ENCODE measurements around the gene DNAH1.

DNAH1 gene

DNA sequence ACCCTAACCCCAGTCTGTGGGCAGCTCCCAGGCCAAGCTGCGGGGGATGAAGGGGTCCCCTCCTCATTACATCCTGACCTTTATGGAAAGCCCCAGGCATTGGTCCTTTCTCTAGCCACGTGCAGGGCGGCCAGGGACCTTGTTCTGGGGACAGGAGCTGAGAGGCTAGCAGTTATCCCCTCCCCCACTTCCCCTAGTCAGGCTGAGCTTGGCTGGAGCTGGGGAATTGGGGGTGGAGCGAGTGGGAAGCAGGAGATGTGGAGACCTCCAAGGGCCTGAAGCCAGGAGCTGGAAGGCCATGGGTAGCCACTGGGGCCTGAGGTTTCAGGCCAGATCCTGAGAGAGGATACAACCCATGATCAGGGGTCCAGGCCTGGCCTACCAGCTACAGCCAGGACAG, 45.8 kb downstream of the DNAH1 start:
- Histone ChIP-seq H3K4me1 (ENCODE audit: control insufficient read depth, insufficient read depth, low read length) (no peaks in the 10 kb centered on the region), H3K9me3 (ENCODE audit: control insufficient read depth in 2 of 2, low read length in 2 of 2) (no peaks in the 10 kb centered on the region), H3K27ac (ENCODE audit: low read length) (no peak overlapping the region), H3K4me3 (ENCODE audit: low read length in 2 of 2) (no peak overlapping the region), H3K27me3 (ENCODE audit: control insufficient read depth in 1 of 2, insufficient read depth in 2 of 2, low read length in 2 of 2) (no peaks in the 10 kb centered on the region), H3K36me3 (ENCODE audit: control insufficient read depth in 2 of 2, insufficient read depth in 2 of 2, low read length in 2 of 2) (peaks cover 0 to 11% of the 10 kb centered on the region in 2 donors), H3K9ac (ENCODE audit: low read length in 2 of 2) (no peak overlapping the region)

DNA sequence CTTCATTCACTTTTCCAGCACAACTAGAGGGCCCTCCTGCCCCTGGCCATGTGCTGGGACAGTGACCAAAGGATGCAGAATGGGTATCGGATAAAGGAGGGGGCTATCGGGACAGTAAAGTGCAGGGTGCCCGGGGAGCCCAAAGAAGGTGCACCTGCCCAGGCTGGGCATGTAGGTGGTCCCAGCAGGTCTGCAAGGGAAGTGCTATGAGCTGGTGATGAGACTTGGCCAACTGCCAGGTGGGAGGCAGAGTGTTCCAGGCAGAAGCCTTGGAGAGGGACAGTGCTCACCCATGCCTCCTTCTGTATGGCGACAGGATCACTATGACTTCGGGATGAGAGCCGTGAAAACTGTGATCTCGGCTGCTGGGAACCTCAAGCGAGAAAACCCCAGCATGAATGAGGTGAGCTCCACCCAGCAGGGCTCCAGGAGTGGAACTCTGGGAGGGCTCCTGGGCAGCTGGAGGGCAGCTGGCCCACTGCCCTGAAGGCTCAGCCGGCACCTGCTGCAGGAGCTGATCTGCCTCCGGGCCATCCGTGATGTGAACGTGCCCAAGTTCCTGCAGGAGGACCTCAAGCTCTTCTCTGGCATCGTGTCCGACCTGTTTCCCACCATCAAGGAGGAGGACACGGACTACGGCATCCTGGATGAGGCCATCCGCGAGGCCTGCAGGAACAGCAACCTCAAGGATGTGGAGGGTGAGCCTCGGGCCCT, 48.4 kb downstream of the DNAH1 start:
- Histone ChIP-seq H3K36me3 (ENCODE audit: control insufficient read depth in 2 of 2, insufficient read depth in 2 of 2, low read length in 2 of 2) (peaks cover 0 to 11% of the 10 kb centered on the region in 2 donors), H3K4me3 (ENCODE audit: low read length in 2 of 2) (no peak overlapping the region), H3K27ac (ENCODE audit: low read length) (no peak overlapping the region), H3K4me1 (ENCODE audit: control insufficient read depth, insufficient read depth, low read length) (peaks cover 3% of the 10 kb centered on the region), H3K27me3 (ENCODE audit: control insufficient read depth in 1 of 2, insufficient read depth in 2 of 2, low read length in 2 of 2) (no peaks in the 10 kb centered on the region), H3K9me3 (ENCODE audit: control insufficient read depth in 2 of 2, low read length in 2 of 2) (no peaks in the 10 kb centered on the region), H3K9ac (ENCODE audit: low read length in 2 of 2) (no peak overlapping the region)

DNA sequence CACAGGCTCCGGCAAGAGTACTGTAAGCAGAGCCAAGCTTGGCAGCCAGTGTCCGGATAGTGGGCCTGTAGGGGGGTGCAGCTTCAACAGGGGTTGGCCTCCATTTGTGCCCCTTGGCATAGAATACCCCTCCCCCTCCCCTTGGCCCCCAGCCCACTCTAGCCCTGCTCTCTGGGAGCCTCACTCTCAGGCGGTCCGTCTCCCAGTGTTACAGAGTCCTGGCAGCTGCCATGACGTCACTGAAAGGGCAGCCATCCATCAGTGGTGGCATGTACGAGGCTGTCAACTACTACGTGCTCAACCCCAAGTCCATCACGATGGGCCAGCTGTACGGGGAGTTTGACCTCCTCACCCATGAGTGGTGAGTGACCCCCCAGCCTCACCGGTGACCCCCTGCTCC, 50.4 kb downstream of the DNAH1 start:
- peaks cover 3% of the 10 kb centered on the region for H3K4me1 ChIP-seq (ENCODE audit: control insufficient read depth, insufficient read depth, low read length)
- no peak overlapping the region for H3K9ac ChIP-seq (ENCODE audit: low read length in 2 of 2)
- H3K36me3 ChIP-seq (ENCODE audit: control insufficient read depth in 2 of 2, insufficient read depth in 2 of 2, low read length in 2 of 2), result peaks cover 0 to 11% of the 10 kb centered on the region in 2 donors
- H3K9me3 ChIP-seq (ENCODE audit: control insufficient read depth in 2 of 2, low read length in 2 of 2), result no peaks in the 10 kb centered on the region
- no peaks in the 10 kb centered on the region for H3K27me3 ChIP-seq (ENCODE audit: control insufficient read depth in 1 of 2, insufficient read depth in 2 of 2, low read length in 2 of 2)
- H3K27ac ChIP-seq (ENCODE audit: low read length), result no peak overlapping the region
- no peak overlapping the region for H3K4me3 ChIP-seq (ENCODE audit: low read length in 2 of 2)

DNA sequence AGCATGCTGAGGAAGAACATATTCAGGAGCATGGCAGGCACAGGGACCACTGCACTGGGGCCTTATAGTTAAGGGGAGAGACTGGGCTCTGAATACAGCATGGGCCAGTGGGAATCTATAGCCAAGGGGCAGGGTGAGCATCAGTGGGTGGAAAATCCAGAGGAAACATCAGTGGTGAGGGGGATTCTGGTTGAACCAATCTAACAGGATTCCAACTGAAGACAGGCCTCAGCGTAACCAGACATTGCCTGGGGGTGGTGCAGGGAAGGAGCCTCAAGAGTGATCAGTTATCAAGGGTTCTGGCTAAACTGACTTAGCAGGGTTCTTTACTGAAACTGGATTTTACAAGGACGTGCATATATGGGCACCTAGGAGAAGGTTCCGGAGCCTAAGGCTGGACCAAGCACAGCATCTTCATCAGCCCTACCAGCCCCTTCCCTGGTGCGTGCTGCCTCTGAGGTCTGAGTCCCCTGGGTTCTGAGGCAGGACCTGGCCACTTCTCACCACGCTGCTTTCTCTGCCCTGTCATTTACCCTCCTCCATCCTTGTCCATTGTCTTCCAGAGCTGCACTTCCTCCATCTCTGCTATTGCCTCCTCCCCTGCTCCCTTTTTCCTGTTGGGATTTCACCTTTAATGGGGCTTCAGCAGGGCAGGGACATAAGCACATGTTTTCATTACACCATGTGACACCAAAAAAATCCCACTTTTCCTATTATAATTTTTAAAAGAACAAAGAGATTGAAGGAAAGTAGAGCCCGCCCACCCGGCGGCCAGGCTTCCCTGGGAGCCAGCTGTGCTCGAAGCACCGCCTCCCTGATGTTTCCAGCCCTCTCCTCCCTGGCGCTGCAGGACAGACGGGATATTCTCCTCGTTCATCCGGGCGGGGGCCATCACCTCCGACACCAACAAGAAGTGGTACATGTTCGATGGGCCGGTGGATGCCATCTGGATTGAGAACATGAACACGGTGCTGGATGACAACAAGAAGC, 52.1 kb downstream of the DNAH1 start:
- Histone ChIP-seq H3K27me3 (ENCODE audit: control insufficient read depth in 1 of 2, insufficient read depth in 2 of 2, low read length in 2 of 2) (peaks cover 0 to 4% of the 10 kb centered on the region in 2 donors), H3K4me1 (ENCODE audit: control insufficient read depth, insufficient read depth, low read length) (peaks cover 3% of the 10 kb centered on the region), H3K36me3 (ENCODE audit: control insufficient read depth in 2 of 2, insufficient read depth in 2 of 2, low read length in 2 of 2) (peaks cover 0 to 4% of the 10 kb centered on the region in 2 donors), H3K27ac (ENCODE audit: low read length) (no peak overlapping the region), H3K9me3 (ENCODE audit: control insufficient read depth in 2 of 2, low read length in 2 of 2) (no peaks in the 10 kb centered on the region), H3K4me3 (ENCODE audit: low read length in 2 of 2) (no peak overlapping the region), H3K9ac (ENCODE audit: low read length in 2 of 2) (no peak overlapping the region)

DNA sequence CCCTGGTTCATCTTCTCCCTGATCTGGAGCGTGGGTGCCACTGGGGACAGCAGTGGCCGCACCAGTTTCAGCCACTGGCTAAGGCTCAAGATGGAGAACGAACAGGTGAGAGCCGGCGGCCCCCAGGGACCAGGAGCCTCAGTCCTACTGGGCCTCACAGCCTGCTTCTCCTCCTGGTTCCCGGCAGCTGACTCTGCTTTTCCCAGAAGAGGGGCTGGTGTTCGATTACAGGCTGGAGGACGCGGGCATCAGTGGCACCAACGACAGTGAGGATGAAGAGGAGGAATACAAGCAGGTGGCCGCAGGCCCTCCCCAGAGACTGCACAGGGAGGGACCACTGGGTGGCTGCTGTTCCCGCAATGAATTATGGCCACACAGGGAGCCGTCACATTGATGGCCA, 54.4 kb downstream of the DNAH1 start:
- H3K27ac ChIP-seq (ENCODE audit: low read length), result no peak overlapping the region
- H3K36me3 ChIP-seq (ENCODE audit: control insufficient read depth in 2 of 2, insufficient read depth in 2 of 2, low read length in 2 of 2), result peaks cover 0 to 4% of the 10 kb centered on the region in 2 donors
- no peak overlapping the region for H3K4me3 ChIP-seq (ENCODE audit: low read length in 2 of 2)
- peaks cover 3% of the 10 kb centered on the region for H3K4me1 ChIP-seq (ENCODE audit: control insufficient read depth, insufficient read depth, low read length)
- no peak overlapping the region for H3K9ac ChIP-seq (ENCODE audit: low read length in 2 of 2)
- no peaks in the 10 kb centered on the region for H3K9me3 ChIP-seq (ENCODE audit: control insufficient read depth in 2 of 2, low read length in 2 of 2)
- H3K27me3 ChIP-seq (ENCODE audit: control insufficient read depth in 1 of 2, insufficient read depth in 2 of 2, low read length in 2 of 2), result peaks cover 0 to 4% of the 10 kb centered on the region in 2 donors

DNA sequence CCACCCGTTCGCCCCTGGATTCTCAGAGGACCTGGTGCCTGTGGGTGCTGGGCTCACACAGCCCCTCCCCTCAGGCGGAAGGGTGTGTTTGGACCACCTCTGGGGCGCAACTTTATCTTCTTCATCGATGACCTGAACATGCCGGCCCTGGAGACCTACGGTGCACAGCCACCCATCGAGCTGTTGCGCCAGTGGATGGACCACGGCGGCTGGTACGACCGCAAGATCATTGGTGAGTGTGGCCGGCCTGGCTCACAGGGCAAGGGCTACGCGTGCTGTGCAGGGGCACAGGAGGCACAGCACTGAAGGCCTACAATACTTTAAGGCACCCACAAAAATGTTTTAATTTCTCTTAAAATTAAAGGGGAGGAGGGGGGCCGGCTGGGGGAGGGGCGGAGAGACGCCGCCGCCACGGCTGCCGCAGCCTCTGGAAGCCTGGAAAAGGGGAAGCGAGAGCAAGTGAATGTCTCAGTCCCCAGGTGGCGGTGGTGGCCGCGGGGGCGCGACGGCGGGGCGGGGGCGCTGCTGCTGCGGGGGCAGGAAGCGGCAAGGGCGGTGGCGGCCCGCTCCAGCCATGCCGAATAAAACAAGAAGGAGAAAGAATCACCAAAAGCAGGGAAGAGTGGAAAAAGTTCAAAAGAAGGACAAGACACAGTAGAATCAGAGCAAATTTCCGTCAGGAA, 56.8 kb downstream of the DNAH1 start:
- H3K27ac ChIP-seq (ENCODE audit: low read length), result no peak overlapping the region
- no peaks in the 10 kb centered on the region for H3K9me3 ChIP-seq (ENCODE audit: control insufficient read depth in 2 of 2, low read length in 2 of 2)
- H3K27me3 ChIP-seq (ENCODE audit: control insufficient read depth in 1 of 2, insufficient read depth in 2 of 2, low read length in 2 of 2), result peaks cover 0 to 4% of the 10 kb centered on the region in 2 donors
- no peak overlapping the region for H3K9ac ChIP-seq (ENCODE audit: low read length in 2 of 2)
- no peak overlapping the region for H3K4me3 ChIP-seq (ENCODE audit: low read length in 2 of 2)
- peaks cover 3% of the 10 kb centered on the region for H3K4me1 ChIP-seq (ENCODE audit: control insufficient read depth, insufficient read depth, low read length)
- peaks cover 0 to 4% of the 10 kb centered on the region in 2 donors for H3K36me3 ChIP-seq (ENCODE audit: control insufficient read depth in 2 of 2, insufficient read depth in 2 of 2, low read length in 2 of 2)

DNA sequence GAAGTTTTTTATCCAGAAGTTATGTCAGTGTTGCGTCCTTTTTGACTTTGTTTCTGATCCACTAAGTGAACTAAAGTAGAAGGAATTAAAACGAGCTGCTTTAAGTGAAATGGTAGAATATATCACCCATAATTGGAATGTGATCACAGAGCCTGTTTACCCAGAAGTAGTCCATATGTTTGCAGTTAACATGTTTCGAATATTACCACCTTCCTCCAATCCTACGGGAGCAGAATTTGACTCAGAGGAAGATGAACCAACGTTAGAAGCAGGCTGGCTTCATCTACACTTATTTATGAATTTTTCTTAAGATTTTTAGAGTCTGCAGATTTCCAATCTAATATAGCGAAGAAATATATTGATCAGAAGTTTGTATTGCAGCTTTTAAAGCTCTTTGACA, 57.6 kb downstream of the DNAH1 start:
- Histone ChIP-seq H3K9ac (ENCODE audit: low read length in 2 of 2) (no peak overlapping the region), H3K36me3 (ENCODE audit: control insufficient read depth in 2 of 2, insufficient read depth in 2 of 2, low read length in 2 of 2) (peaks cover 0 to 4% of the 10 kb centered on the region in 2 donors), H3K4me3 (ENCODE audit: low read length in 2 of 2) (no peak overlapping the region), H3K27ac (ENCODE audit: low read length) (no peak overlapping the region), H3K4me1 (ENCODE audit: control insufficient read depth, insufficient read depth, low read length) (peaks cover 1% of the 10 kb centered on the region), H3K9me3 (ENCODE audit: control insufficient read depth in 2 of 2, low read length in 2 of 2) (no peaks in the 10 kb centered on the region), H3K27me3 (ENCODE audit: control insufficient read depth in 1 of 2, insufficient read depth in 2 of 2, low read length in 2 of 2) (peaks cover 0 to 4% of the 10 kb centered on the region in 2 donors)

DNA sequence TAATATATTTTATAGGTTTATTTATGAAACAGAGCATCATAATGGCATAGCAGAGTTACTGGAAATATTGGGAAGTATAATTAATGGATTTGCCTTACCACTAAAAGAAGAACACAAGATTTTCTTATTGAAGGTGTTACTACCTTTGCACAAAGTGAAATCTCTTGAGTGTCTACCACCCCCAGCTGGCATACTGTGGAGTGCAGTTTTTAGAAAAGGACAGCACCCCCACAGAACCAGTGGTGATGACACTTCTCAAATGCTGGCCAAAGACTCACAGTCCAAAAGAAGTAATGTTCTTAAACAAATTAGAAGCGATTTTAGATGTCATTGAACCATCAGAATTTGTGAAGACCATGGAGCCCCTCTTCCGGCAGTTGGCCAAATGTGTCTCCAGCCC, 58.1 kb downstream of the DNAH1 start:
- Histone ChIP-seq H3K9me3 (ENCODE audit: control insufficient read depth in 2 of 2, low read length in 2 of 2) (no peaks in the 10 kb centered on the region), H3K4me1 (ENCODE audit: control insufficient read depth, insufficient read depth, low read length) (no peaks in the 10 kb centered on the region), H3K4me3 (ENCODE audit: low read length in 2 of 2) (no peak overlapping the region), H3K27me3 (ENCODE audit: control insufficient read depth in 1 of 2, insufficient read depth in 2 of 2, low read length in 2 of 2) (peaks cover 0 to 4% of the 10 kb centered on the region in 2 donors), H3K27ac (ENCODE audit: low read length) (no peak overlapping the region), H3K36me3 (ENCODE audit: control insufficient read depth in 2 of 2, insufficient read depth in 2 of 2, low read length in 2 of 2) (peaks cover 0 to 4% of the 10 kb centered on the region in 2 donors), H3K9ac (ENCODE audit: low read length in 2 of 2) (no peak overlapping the region)

DNA sequence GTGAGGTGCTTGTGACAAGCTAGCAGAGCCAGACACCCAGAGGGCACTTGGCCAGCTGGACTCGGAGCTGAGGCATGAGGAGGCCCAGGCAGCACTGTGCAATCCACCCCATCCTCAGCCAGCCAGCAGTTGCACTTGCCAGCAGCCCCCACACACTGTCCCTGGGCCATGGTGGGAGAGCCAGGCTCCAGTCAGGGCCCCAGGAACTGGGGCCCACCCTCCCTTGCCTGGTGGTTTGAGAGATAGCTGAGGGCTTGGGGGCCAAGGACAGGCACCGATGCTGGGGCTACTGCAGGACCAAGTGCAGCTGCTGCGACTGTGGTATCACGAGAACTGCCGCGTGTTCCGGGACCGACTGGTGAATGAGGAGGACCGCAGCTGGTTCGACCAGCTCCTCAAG, 63.5 kb downstream of the DNAH1 start:
- Histone ChIP-seq H3K27ac (ENCODE audit: low read length) (no peak overlapping the region), H3K9ac (ENCODE audit: low read length in 2 of 2) (no peak overlapping the region)

DNA sequence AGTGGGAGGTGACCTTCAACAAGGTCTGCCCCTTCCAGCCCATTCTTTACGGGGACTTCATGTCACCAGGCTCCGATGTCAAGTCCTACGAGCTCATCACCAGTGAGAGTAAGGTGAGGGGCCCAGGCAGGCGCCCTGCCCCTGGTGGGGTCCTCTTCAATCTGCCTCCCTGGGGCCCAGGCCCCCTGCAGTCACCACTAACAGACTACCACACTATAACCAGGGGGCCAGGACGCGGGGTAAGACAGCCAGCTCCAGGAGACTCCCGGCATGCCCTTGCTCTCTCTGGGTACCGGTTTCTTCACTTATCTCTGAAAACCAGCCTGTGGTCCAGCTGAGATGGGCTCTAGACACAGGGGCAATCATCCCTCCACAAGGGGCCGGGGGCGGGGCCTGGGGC, 63.9 kb downstream of the DNAH1 start:
- Histone ChIP-seq H3K27ac (ENCODE audit: low read length) (no peak overlapping the region), H3K36me3 (ENCODE audit: control insufficient read depth in 2 of 2, insufficient read depth in 2 of 2, low read length in 2 of 2) (peaks cover 0 to 4% of the 10 kb centered on the region in 2 donors), H3K9me3 (ENCODE audit: control insufficient read depth in 2 of 2, low read length in 2 of 2) (no peaks in the 10 kb centered on the region), H3K27me3 (ENCODE audit: control insufficient read depth in 1 of 2, insufficient read depth in 2 of 2, low read length in 2 of 2) (no peaks in the 10 kb centered on the region), H3K4me1 (ENCODE audit: control insufficient read depth, insufficient read depth, low read length) (no peaks in the 10 kb centered on the region), H3K4me3 (ENCODE audit: low read length in 2 of 2) (no peak overlapping the region), H3K9ac (ENCODE audit: low read length in 2 of 2) (no peak overlapping the region)

More for the DNA sequence above, 63.5 kb downstream of the DNAH1 start:
- H3K9me3 ChIP-seq (ENCODE audit: control insufficient read depth in 2 of 2, low read length in 2 of 2), result no peaks in the 10 kb centered on the region
- H3K27me3 ChIP-seq (ENCODE audit: control insufficient read depth in 1 of 2, insufficient read depth in 2 of 2, low read length in 2 of 2), result no peaks in the 10 kb centered on the region
- H3K4me1 ChIP-seq (ENCODE audit: control insufficient read depth, insufficient read depth, low read length), result no peaks in the 10 kb centered on the region
- no peak overlapping the region for H3K4me3 ChIP-seq (ENCODE audit: low read length in 2 of 2)
- peaks cover 0 to 4% of the 10 kb centered on the region in 2 donors for H3K36me3 ChIP-seq (ENCODE audit: control insufficient read depth in 2 of 2, insufficient read depth in 2 of 2, low read length in 2 of 2)
